ENCODE results near the gene NKX2-2. TPM values are rescaled to one million over a fixed set of nuclear protein-coding genes. Genes with fewer than 3 reads are reported as not detected.

The NKX2-2 gene
- polyA plus RNA-seq, 2 donors = not detected

- Histone ChIP-seq H3K27ac (ENCODE audit: low read depth in 2 of 2, low read length in 1 of 2) (no peak overlapping the region), H3K27me3 (ENCODE audit: control insufficient read depth in 1 of 2, insufficient read depth in 2 of 2, low read length in 2 of 2) (peaks cover 31 to 33% of the 10 kb centered on the region in 2 donors), H3K9me3 (ENCODE audit: control insufficient read depth in 2 of 2, insufficient read depth in 1 of 2, low read depth in 1 of 2, low read length in 1 of 2) (no peaks in the 10 kb centered on the region), H3K36me3 (ENCODE audit: control insufficient read depth in 2 of 2, insufficient read depth in 2 of 2, low read length in 1 of 2) (no peaks in the 10 kb centered on the region), H3K4me3 (ENCODE audit: low read depth in 1 of 2, low read length in 2 of 2) (no peak overlapping the region), H3K4me1 (ENCODE audit: control insufficient read depth in 2 of 2, insufficient read depth in 2 of 2, low read length in 1 of 2) (peaks cover 3 to 7% of the 10 kb centered on the region in 2 donors)
- WGBS, 2 donors = 5 to 7% methylated on average over 19 of the region's 19 CpGs
Observed at GRCh38 chr20:21523281-21523868, 9.5 kb upstream of the NKX2-2 start.

- H3K27me3 ChIP-seq (ENCODE audit: control insufficient read depth in 1 of 2, insufficient read depth in 2 of 2, low read length in 2 of 2) = peaks cover 31 to 40% of the 10 kb centered on the region in 2 donors
- H3K4me3 ChIP-seq (ENCODE audit: low read depth in 1 of 2, low read length in 2 of 2) = peak overlapping the region in 1 of 2 donors; percentile 3
- H3K9me3 ChIP-seq (ENCODE audit: control insufficient read depth in 2 of 2, insufficient read depth in 1 of 2, low read depth in 1 of 2, low read length in 1 of 2) = no peaks in the 10 kb centered on the region
- peaks cover 3 to 7% of the 10 kb centered on the region in 2 donors for H3K4me1 ChIP-seq (ENCODE audit: control insufficient read depth in 2 of 2, insufficient read depth in 2 of 2, low read length in 1 of 2)
- 2 to 3% methylated on average over 83 to 86 of the region's 86 CpGs for WGBS, 2 donors
- no peaks in the 10 kb centered on the region for H3K36me3 ChIP-seq (ENCODE audit: control insufficient read depth in 2 of 2, insufficient read depth in 2 of 2, low read length in 1 of 2)
- H3K27ac ChIP-seq (ENCODE audit: low read depth in 2 of 2, low read length in 1 of 2) = no peak overlapping the region
Observed at GRCh38 chr20:21522481-21523280, 8.8 kb upstream of the NKX2-2 start.

GRCh38 chr20:21521596-21522480, 8.0 kb upstream of the NKX2-2 start:
- H3K4me3 ChIP-seq (ENCODE audit: low read depth in 1 of 2, low read length in 2 of 2) = peak overlapping the region in 1 of 2 donors; percentile 3
- WGBS, 2 donors = 2 to 3% methylated on average over 88 to 104 of the region's 104 CpGs

GRCh38 chr20:21520702-21521595, 7.1 kb upstream of the NKX2-2 start:
- H3K9me3 ChIP-seq (ENCODE audit: control insufficient read depth in 2 of 2, insufficient read depth in 1 of 2, low read depth in 1 of 2, low read length in 1 of 2) = no peaks in the 10 kb centered on the region
- H3K27ac ChIP-seq (ENCODE audit: low read depth in 2 of 2, low read length in 1 of 2) = no peak overlapping the region
- H3K36me3 ChIP-seq (ENCODE audit: control insufficient read depth in 2 of 2, insufficient read depth in 2 of 2, low read length in 1 of 2) = no peaks in the 10 kb centered on the region
- WGBS, 2 donors = 4 to 5% methylated on average over 46 to 53 of the region's 53 CpGs
- peaks cover 31 to 50% of the 10 kb centered on the region in 2 donors for H3K27me3 ChIP-seq (ENCODE audit: control insufficient read depth in 1 of 2, insufficient read depth in 2 of 2, low read length in 2 of 2)
- peaks cover 3 to 7% of the 10 kb centered on the region in 2 donors for H3K4me1 ChIP-seq (ENCODE audit: control insufficient read depth in 2 of 2, insufficient read depth in 2 of 2, low read length in 1 of 2)
- H3K4me3 ChIP-seq (ENCODE audit: low read depth in 1 of 2, low read length in 2 of 2) = no peak overlapping the region

More at GRCh38 chr20:21521596-21522480, 8.0 kb upstream of the NKX2-2 start:
- peaks cover 3 to 7% of the 10 kb centered on the region in 2 donors for H3K4me1 ChIP-seq (ENCODE audit: control insufficient read depth in 2 of 2, insufficient read depth in 2 of 2, low read length in 1 of 2)
- no peaks in the 10 kb centered on the region for H3K36me3 ChIP-seq (ENCODE audit: control insufficient read depth in 2 of 2, insufficient read depth in 2 of 2, low read length in 1 of 2)
- peaks cover 31 to 41% of the 10 kb centered on the region in 2 donors for H3K27me3 ChIP-seq (ENCODE audit: control insufficient read depth in 1 of 2, insufficient read depth in 2 of 2, low read length in 2 of 2)
- H3K27ac ChIP-seq (ENCODE audit: low read depth in 2 of 2, low read length in 1 of 2) = no peak overlapping the region
- no peaks in the 10 kb centered on the region for H3K9me3 ChIP-seq (ENCODE audit: control insufficient read depth in 2 of 2, insufficient read depth in 1 of 2, low read depth in 1 of 2, low read length in 1 of 2)

- Histone ChIP-seq H3K36me3 (ENCODE audit: control insufficient read depth in 2 of 2, insufficient read depth in 2 of 2, low read length in 1 of 2) (no peaks in the 10 kb centered on the region), H3K9me3 (ENCODE audit: control insufficient read depth in 2 of 2, insufficient read depth in 1 of 2, low read depth in 1 of 2, low read length in 1 of 2) (no peaks in the 10 kb centered on the region), H3K4me1 (ENCODE audit: control insufficient read depth in 2 of 2, insufficient read depth in 2 of 2, low read length in 1 of 2) (peaks cover 3 to 9% of the 10 kb centered on the region in 2 donors), H3K27ac (ENCODE audit: low read depth in 2 of 2, low read length in 1 of 2) (no peak overlapping the region), H3K4me3 (ENCODE audit: low read depth in 1 of 2, low read length in 2 of 2) (no peak overlapping the region), H3K27me3 (ENCODE audit: control insufficient read depth in 1 of 2, insufficient read depth in 2 of 2, low read length in 2 of 2) (peaks cover 32 to 61% of the 10 kb centered on the region in 2 donors)
- WGBS, 2 donors = 6 to 11% methylated on average over 14 of the region's 14 CpGs
Observed at GRCh38 chr20:21519136-21519584, 5.3 kb upstream of the NKX2-2 start.

- WGBS, 2 donors = 4 to 6% methylated on average over 37 of the region's 37 CpGs
- Histone ChIP-seq H3K4me3 (ENCODE audit: low read depth in 1 of 2, low read length in 2 of 2) (no peak overlapping the region), H3K9me3 (ENCODE audit: control insufficient read depth in 2 of 2, insufficient read depth in 1 of 2, low read depth in 1 of 2, low read length in 1 of 2) (peaks cover 0 to under 1% of the 10 kb centered on the region in 2 donors), H3K27me3 (ENCODE audit: control insufficient read depth in 1 of 2, insufficient read depth in 2 of 2, low read length in 2 of 2) (peaks cover 32 to 65% of the 10 kb centered on the region in 2 donors), H3K36me3 (ENCODE audit: control insufficient read depth in 2 of 2, insufficient read depth in 2 of 2, low read length in 1 of 2) (no peaks in the 10 kb centered on the region), H3K4me1 (ENCODE audit: control insufficient read depth in 2 of 2, insufficient read depth in 2 of 2, low read length in 1 of 2) (peaks cover 3 to 9% of the 10 kb centered on the region in 2 donors), H3K27ac (ENCODE audit: low read depth in 2 of 2, low read length in 1 of 2) (no peak overlapping the region)
Observed at GRCh38 chr20:21518292-21518991, 4.6 kb upstream of the NKX2-2 start.

GRCh38 chr20:21517566-21518277, 3.9 kb upstream of the NKX2-2 start:
- no peaks in the 10 kb centered on the region for H3K36me3 ChIP-seq (ENCODE audit: control insufficient read depth in 2 of 2, insufficient read depth in 2 of 2, low read length in 1 of 2)
- peaks cover 3 to 11% of the 10 kb centered on the region in 2 donors for H3K4me1 ChIP-seq (ENCODE audit: control insufficient read depth in 2 of 2, insufficient read depth in 2 of 2, low read length in 1 of 2)
- 5 to 9% methylated on average over 27 to 32 of the region's 32 CpGs for WGBS, 2 donors
- H3K4me3 ChIP-seq (ENCODE audit: low read depth in 1 of 2, low read length in 2 of 2) = no peak overlapping the region
- peaks cover 32 to 62% of the 10 kb centered on the region in 2 donors for H3K27me3 ChIP-seq (ENCODE audit: control insufficient read depth in 1 of 2, insufficient read depth in 2 of 2, low read length in 2 of 2)
- no peak overlapping the region for H3K27ac ChIP-seq (ENCODE audit: low read depth in 2 of 2, low read length in 1 of 2)
- H3K9me3 ChIP-seq (ENCODE audit: control insufficient read depth in 2 of 2, insufficient read depth in 1 of 2, low read depth in 1 of 2, low read length in 1 of 2) = peaks cover 0 to 4% of the 10 kb centered on the region in 2 donors

Measured in esophagus (tissue), 2 donors.